ENCODE data around the gene NTHL1. TPM values are rescaled to one million over a fixed set of nuclear protein-coding genes. Genes with fewer than 3 reads are reported as not detected.

The NTHL1 gene
- total and polyA plus RNA-seq, 2 experiments from 2014 or later: 84.6 to 87.9 TPM

DNA sequence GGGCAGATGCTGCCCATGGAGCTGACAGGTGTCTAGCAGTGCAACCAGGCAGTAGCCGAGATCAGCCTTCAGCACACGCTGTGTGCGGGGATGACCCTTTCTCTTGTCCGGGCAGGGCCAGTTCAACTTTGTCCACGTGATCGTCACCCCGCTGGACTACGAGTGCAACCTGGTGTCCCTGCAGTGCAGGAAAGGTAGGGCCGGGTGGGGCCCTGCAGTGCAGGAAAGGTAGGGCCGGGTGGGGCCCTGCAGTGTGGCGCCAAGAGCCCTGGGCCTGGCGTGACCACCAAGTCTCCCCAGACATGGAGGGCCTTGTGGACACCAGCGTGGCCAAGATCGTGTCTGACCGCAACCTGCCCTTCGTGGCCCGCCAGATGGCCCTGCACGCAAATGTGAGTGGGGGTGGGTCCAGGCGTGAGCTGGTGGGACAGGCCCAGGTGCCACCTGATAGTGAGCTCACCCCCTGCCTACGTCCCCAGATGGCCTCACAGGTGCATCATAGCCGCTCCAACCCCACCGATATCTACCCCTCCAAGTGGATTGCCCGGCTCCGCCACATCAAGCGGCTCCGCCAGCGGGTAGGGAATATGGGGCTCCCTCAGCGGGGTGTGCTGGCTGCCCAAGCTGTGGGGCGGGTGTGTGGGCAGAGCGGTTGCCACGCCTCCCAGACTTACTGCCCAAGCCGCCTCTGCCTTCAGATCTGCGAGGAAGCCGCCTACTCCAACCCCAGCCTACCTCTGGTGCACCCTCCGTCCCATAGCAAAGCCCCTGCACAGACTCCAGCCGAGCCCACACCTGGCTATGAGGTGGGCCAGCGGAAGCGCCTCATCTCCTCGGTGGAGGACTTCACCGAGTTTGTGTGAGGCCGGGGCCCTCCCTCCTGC, 40.4 kb upstream of the NTHL1 start:
- Histone ChIP-seq H3K27me3 (ENCODE audit: insufficient read depth) (no peaks in the 10 kb centered on the region), H3F3A (replicated peaks; ENCODE audit: low read depth) (peaks cover 12% of the 10 kb centered on the region; the same call in 1 of the 2 replicates), H3K4me3 (no peak overlapping the region), H3K4me2 (no peak overlapping the region), H2AFZ (no peak overlapping the region), H3K79me2 (replicated peaks; ENCODE audit: insufficient read depth) (no peaks in the 10 kb centered on the region), H3K9me2 (ENCODE audit: insufficient read depth) (no peaks in the 10 kb centered on the region), H4K20me1 (replicated peaks; ENCODE audit: insufficient read depth) (no peaks in the 10 kb centered on the region; the same call in 1 of the 2 replicates), H3K27ac (ENCODE audit: low read depth) (no peak overlapping the region), H3K36me3 (ENCODE audit: insufficient read depth) (no peaks in the 10 kb centered on the region), H3K4me1 (ENCODE audit: insufficient read depth) (peaks cover 4% of the 10 kb centered on the region; the same call in 1 of the 2 replicates)
- Mint-ChIP-seq H3K4me1 (no peaks in the 10 kb centered on the region), H3K36me3 (ENCODE audit: low read depth) (peaks cover 5% of the 10 kb centered on the region; the same call in 2 of the 3 replicates), H3K9me3 (no peaks in the 10 kb centered on the region), H3K27ac (no peak overlapping the region), H3K4me3 (no peak overlapping the region), H3K27me3 (ENCODE audit: insufficient read depth, low read depth, poor library complexity) (peaks cover 14% of the 10 kb centered on the region)
- no peak for DNase-seq (ENCODE audit: low spot score)
- no peak for ATAC-seq
- TF ChIP-seq ZNF331 (CRISPR knock-in tag; IDR thresholded peaks at IDR 0.05; ENCODE audit: low read depth): no peak

GRCh38 chr16:2086812-2087747, 39.4 kb upstream of the NTHL1 start:
- Mint-ChIP-seq H3K4me1 (no peaks in the 10 kb centered on the region), H3K27me3 (ENCODE audit: insufficient read depth, low read depth, poor library complexity) (peaks cover 10% of the 10 kb centered on the region), H3K27ac (no peak overlapping the region), H3K9me3 (no peaks in the 10 kb centered on the region), H3K4me3 (no peak overlapping the region), H3K36me3 (ENCODE audit: low read depth) (peaks cover 8% of the 10 kb centered on the region; the same call in 2 of the 3 replicates)
- Histone ChIP-seq H3K4me3 (no peak overlapping the region), H3K36me3 (ENCODE audit: insufficient read depth) (no peaks in the 10 kb centered on the region), H3K79me2 (replicated peaks; ENCODE audit: insufficient read depth) (no peaks in the 10 kb centered on the region), H3K9me2 (ENCODE audit: insufficient read depth) (no peaks in the 10 kb centered on the region), H3K4me2 (no peak overlapping the region), H2AFZ (no peak overlapping the region), H3K27me3 (ENCODE audit: insufficient read depth) (no peaks in the 10 kb centered on the region), H3K4me1 (ENCODE audit: insufficient read depth) (peaks cover 4% of the 10 kb centered on the region; the same call in 1 of the 2 replicates), H3F3A (replicated peaks; ENCODE audit: low read depth) (peaks cover 8% of the 10 kb centered on the region; the same call in 1 of the 2 replicates), H4K20me1 (replicated peaks; ENCODE audit: insufficient read depth) (no peaks in the 10 kb centered on the region; the same call in 1 of the 2 replicates), H3K27ac (ENCODE audit: low read depth) (no peak overlapping the region)
- DNase-seq (ENCODE audit: low spot score): no peak
- ATAC-seq: no peak
- TF ChIP-seq ZNF462 (CRISPR knock-in tag; IDR thresholded peaks at IDR 0.05) (no peak), ZNF331 (CRISPR knock-in tag; IDR thresholded peaks at IDR 0.05; ENCODE audit: low read depth) (no peak), STAT1 (IDR thresholded peaks at IDR 0.05; ENCODE audit: unreplicated experiment) (no peak), NANOG (IDR thresholded peaks at IDR 0.05; ENCODE audit: borderline replicate concordance) (no peak), ZNF114 (CRISPR knock-in tag; IDR thresholded peaks at IDR 0.05) (no peak)
- TF ChIP-seq, protein P1, sequence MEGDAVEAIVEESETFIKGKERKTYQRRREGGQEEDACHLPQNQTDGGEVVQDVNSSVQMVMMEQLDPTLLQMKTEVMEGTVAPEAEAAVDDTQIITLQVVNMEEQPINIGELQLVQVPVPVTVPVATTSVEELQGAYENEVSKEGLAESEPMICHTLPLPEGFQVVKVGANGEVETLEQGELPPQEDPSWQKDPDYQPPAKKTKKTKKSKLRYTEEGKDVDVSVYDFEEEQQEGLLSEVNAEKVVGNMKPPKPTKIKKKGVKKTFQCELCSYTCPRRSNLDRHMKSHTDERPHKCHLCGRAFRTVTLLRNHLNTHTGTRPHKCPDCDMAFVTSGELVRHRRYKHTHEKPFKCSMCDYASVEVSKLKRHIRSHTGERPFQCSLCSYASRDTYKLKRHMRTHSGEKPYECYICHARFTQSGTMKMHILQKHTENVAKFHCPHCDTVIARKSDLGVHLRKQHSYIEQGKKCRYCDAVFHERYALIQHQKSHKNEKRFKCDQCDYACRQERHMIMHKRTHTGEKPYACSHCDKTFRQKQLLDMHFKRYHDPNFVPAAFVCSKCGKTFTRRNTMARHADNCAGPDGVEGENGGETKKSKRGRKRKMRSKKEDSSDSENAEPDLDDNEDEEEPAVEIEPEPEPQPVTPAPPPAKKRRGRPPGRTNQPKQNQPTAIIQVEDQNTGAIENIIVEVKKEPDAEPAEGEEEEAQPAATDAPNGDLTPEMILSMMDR (conservative IDR thresholded peaks at IDR 0.05; ENCODE audit: low read depth in 2 of 2): no peak

All from GM23338 (cell line).